Gastroesophageal sphincter (tissue), 4 donors: Measurements from ENCODE around the gene TRERF1. TPM values are rescaled to one million over a fixed set of nuclear protein-coding genes. Genes with fewer than 3 reads are reported as not detected.

Experiments used
- ATAC-seq: fragments of 150-250 bp; one replicate; pipeline ENCODE4 v1.9.1; 2016; ENCODE audit warnings: mild to moderate bottlenecking, moderate library complexity
- H3K27ac ChIP-seq, 4 donors: fragments of 200-600 bp; sonication (generic) in 3 of 4; 1 replicate in 3 of 4; 2 replicates in 1 of 4; pipeline ENCODE4 v1.5.1; 2016 to 2019
- H3K27me3 ChIP-seq: fragments of 200-600 bp; sonication (generic); one replicate; pipeline ENCODE4 v1.5.1; 2019
- H3K36me3 ChIP-seq, 2 donors: fragments of 200-600 bp; sonication (generic); one replicate each; pipeline ENCODE4 v1.5.1; 2019; ENCODE audit warnings: control low read depth in 1 of 2
- H3K4me1 ChIP-seq, 3 donors: fragments of 200-600 bp; sonication (generic); 1 replicate in 2 of 3; 2 replicates in 1 of 3; pipeline ENCODE4 v1.5.1; 2016 to 2019; ENCODE audit warnings: control low read depth in 2 of 3
- H3K4me3 ChIP-seq, 2 donors: fragments of 200-600 bp; sonication (generic); one replicate each; pipeline ENCODE4 v1.5.1; 2019; ENCODE audit warnings: mild to moderate bottlenecking in 1 of 2, moderate library complexity in 1 of 2
- H3K9me3 ChIP-seq, 3 donors: fragments of 200-600 bp; sonication (generic); one replicate each; pipeline ENCODE4 v1.5.1; 2017 to 2019; ENCODE audit warnings: control low read depth in 2 of 3
- EP300 ChIP-seq: sonication (generic); formaldehyde crosslinking; IDR thresholded peaks from one replicate; pipeline ENCODE4 v1.6.1; 2017; ENCODE audit warnings: antibody characterized with exemption, mild to moderate bottlenecking
- POLR2A ChIP-seq, 2 donors: fragments of 450-650 bp; IDR thresholded peaks; one replicate each; pipeline ENCODE4 v1.6.1; 2017; ENCODE audit warnings: antibody characterized with exemption in 2 of 2, mild to moderate bottlenecking in 2 of 2, moderate library complexity in 1 of 2
- POLR2AphosphoS5 ChIP-seq: sonication (generic); formaldehyde crosslinking; IDR thresholded peaks from one replicate; pipeline ENCODE4 v1.6.1; 2017; ENCODE audit warnings: antibody characterized with exemption
- WGBS, 2 donors: methylation state at CpG; one replicate each; pipeline ENCODE4 v1.1.5; 2018; ENCODE audit warnings: low coverage in 1 of 2; 5-methylcytosine and 5-hydroxymethylcytosine counted together
- total RNA-seq, 4 donors: library from RNA; depleted of rRNA; stranded (reverse); fragments of >200 nt; gene quantifications; one replicate each; pipeline ENCODE4 v1.1.0, GENCODE V29; 2016
- TF ChIP-seq, protein P1 (sequence below), 4 experiments: fragments of 200-600 bp in 2 of 4; fragments of 450-650 bp in 2 of 4; sonication (generic) in 1 of 4; IDR thresholded peaks; one replicate each; pipeline ENCODE4 v1.5.1; 2017 to 2019; ENCODE audit warnings: antibody characterized with exemption in 4 of 4, mild to moderate bottlenecking in 2 of 4, moderate library complexity in 2 of 4

Gene TRERF1
- total RNA-seq, 4 donors from 2014 or later = 3.2 to 7.4 (median 5.4) TPM

DNA sequence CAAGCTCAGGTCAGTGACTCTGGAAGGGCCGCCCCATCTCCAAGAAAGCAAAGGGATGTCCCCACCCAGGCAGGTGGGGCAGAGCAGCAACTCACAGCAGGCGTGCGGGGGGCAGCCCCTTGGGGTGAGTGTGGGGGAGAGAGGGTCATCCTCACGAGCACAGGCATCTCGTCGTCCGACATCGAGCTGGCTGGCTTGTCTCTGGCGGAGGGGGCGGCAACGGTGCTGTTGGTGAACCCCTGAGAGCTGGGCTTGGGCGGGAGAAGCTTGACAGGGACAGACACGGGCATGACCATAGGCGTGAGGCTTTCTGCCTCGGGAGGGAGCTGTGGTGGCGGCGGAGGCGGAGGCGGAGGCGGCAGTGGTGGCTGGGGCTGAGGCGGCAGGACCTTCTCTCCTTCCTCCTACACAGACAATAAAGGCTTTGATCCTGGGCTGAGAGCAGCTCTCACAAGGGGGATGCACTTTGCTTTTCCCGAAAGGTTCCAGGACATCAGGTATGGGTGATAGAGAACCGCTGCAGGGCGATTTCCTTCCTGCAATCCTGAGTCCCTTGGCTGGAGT lies 188.5 kb downstream of the TRERF1 start:
- WGBS, 2 donors = 94 to 100% methylated on average over 2 to 10 of the region's 24 CpGs
- no peak for TF ChIP-seq POLR2AphosphoS5
- TF ChIP-seq, protein P1, sequence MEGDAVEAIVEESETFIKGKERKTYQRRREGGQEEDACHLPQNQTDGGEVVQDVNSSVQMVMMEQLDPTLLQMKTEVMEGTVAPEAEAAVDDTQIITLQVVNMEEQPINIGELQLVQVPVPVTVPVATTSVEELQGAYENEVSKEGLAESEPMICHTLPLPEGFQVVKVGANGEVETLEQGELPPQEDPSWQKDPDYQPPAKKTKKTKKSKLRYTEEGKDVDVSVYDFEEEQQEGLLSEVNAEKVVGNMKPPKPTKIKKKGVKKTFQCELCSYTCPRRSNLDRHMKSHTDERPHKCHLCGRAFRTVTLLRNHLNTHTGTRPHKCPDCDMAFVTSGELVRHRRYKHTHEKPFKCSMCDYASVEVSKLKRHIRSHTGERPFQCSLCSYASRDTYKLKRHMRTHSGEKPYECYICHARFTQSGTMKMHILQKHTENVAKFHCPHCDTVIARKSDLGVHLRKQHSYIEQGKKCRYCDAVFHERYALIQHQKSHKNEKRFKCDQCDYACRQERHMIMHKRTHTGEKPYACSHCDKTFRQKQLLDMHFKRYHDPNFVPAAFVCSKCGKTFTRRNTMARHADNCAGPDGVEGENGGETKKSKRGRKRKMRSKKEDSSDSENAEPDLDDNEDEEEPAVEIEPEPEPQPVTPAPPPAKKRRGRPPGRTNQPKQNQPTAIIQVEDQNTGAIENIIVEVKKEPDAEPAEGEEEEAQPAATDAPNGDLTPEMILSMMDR (IDR thresholded peaks at IDR 0.05) = no peak
- no peak for TF ChIP-seq EP300
- no peak for TF ChIP-seq POLR2A (IDR thresholded peaks at IDR 0.05)
- Histone ChIP-seq H3K27ac (peak overlapping the region in 2 of 4 donors; percentile 6 to 19), H3K4me1 (peaks cover 0 to 45% (median 10%) of the 10 kb centered on the region in 3 donors), H3K27me3 (no peaks in the 10 kb centered on the region), H3K9me3 (no peaks in the 10 kb centered on the region), H3K4me3 (no peak overlapping the region), H3K36me3 (peaks cover 0 to 43% of the 10 kb centered on the region in 2 donors)
- ATAC-seq = no peak

DNA sequence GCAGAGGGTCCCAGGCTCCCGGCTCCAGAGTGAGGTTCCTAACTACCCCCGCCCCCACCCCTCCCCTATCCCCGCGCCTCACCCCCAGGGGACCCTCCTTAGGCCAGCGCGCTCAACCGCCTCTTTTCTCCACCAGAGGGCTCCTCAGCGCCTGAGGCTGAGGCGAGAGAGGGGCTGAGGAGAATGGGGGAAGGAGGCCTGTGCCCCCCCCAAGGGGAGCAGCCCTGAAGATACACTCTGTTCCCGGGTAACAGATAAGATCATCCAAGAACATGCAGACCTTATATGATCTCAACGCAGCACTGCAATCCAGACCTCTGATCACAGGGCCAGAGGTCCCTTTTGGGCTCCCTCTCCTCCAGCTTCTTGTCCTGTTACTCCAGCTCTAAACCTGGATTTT lies 190.8 kb downstream of the TRERF1 start:
- 28 to 83% methylated on average over 1 to 2 of the region's 11 CpGs for WGBS, 2 donors
- Histone ChIP-seq H3K9me3 (no peaks in the 10 kb centered on the region), H3K27me3 (no peaks in the 10 kb centered on the region), H3K4me1 (peaks cover 0 to 45% (median 10%) of the 10 kb centered on the region in 3 donors), H3K4me3 (no peak overlapping the region), H3K27ac (peak overlapping the region in 2 of 4 donors; percentile 54 to 59), H3K36me3 (peaks cover 0 to 51% of the 10 kb centered on the region in 2 donors)
- TF ChIP-seq, protein P1 (IDR thresholded peaks at IDR 0.05) = peak in 3 of 4 experiments; percentile 40 to 76 (median 48)
- TF ChIP-seq POLR2AphosphoS5 (no peak), POLR2A (IDR thresholded peaks at IDR 0.05) (no peak), EP300 (no peak)
- peak; percentile 75 for ATAC-seq

DNA sequence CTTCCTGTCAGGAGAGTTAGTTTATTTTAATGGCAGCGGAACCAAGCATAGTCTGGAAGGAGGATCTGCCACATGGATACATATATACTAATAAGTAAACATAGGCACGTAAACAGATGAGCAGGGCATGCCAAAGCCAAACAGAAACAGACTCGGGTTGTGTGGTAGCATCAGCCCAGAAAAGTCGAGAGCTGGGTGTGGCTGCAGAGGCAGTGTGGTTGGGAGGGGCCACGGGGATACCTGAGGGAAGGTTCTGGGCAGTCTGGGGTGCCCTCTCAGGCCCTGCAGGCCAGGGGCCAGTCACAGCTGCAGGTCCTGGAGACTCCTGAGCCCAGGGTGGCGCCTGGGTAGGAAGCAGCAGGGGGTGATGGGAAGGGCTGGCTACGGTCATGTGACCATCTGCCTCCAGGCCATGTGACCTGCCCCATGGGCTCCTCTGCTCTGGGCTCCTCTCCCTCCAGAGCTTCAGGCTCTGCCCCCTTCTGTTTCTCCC lies 191.3 kb downstream of the TRERF1 start:
- Histone ChIP-seq H3K9me3 (no peaks in the 10 kb centered on the region), H3K27me3 (no peaks in the 10 kb centered on the region), H3K4me1 (peaks cover 0 to 45% (median 10%) of the 10 kb centered on the region in 3 donors), H3K4me3 (no peak overlapping the region), H3K36me3 (peaks cover 0 to 57% of the 10 kb centered on the region in 2 donors), H3K27ac (peak overlapping the region in 2 of 4 donors; percentile 52 to 59)
- 62 to 74% methylated on average over 4 to 5 of the region's 7 CpGs for WGBS, 2 donors
- ATAC-seq = peak; percentile 57
- TF ChIP-seq POLR2AphosphoS5 (no peak), EP300 (no peak), POLR2A (IDR thresholded peaks at IDR 0.05) (no peak)
- TF ChIP-seq, protein P1 (IDR thresholded peaks at IDR 0.05) = no peak

DNA sequence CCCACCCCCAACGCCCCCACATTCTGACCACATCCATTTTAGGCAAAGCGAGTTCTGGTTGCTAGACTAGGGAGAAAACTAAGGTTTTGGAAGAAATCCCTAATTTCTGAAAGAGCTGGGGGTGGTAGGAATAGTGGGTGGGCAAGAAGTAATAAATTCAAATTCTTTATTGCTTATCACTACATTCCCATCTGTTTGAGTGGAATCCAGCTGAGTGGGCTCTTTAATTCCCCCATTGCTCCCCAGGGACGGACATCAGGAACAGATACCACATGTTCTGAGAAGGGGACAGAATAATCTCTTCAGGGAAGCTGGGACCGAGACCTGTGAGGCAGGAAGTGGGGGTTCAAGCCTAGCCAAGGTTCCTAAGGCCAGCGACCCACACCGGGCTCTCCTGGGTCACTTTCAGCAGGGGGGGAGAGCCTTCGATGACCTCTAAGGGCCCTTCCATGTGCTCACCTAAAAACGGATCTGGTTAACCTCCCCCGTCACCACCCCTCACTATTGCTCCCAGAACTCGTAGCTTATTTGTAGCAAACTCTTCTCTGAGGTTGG lies 191.8 kb downstream of the TRERF1 start:
- Histone ChIP-seq H3K36me3 (peaks cover 0 to 62% of the 10 kb centered on the region in 2 donors), H3K4me3 (no peak overlapping the region), H3K27ac (peak overlapping the region in 2 of 4 donors; percentile 52 to 59), H3K9me3 (no peaks in the 10 kb centered on the region), H3K4me1 (peaks cover 0 to 43% (median 10%) of the 10 kb centered on the region in 3 donors), H3K27me3 (no peaks in the 10 kb centered on the region)
- 58 to 63% methylated on average over 6 to 7 of the region's 10 CpGs for WGBS, 2 donors
- no peak for TF ChIP-seq POLR2A (IDR thresholded peaks at IDR 0.05)
- no peak for TF ChIP-seq EP300
- TF ChIP-seq POLR2AphosphoS5 = no peak
- TF ChIP-seq, protein P1 (IDR thresholded peaks at IDR 0.05) = no peak
- ATAC-seq = no peak
